Mucosa of rectum (tissue), 2 donors: Measurements from ENCODE around the gene DNAH17.

Experiments
- H3K27ac ChIP-seq, 2 donors: one replicate each; pipeline ENCODE4 v1.7.0; 2013; ENCODE audit warnings: inconsistent platforms in 2 of 2, low read depth in 2 of 2, low read length in 2 of 2
- H3K27me3 ChIP-seq, 2 donors: one replicate each; pipeline ENCODE4 v1.7.0; 2013; ENCODE audit warnings: low read length in 2 of 2; ENCODE audit not compliant: control insufficient read depth in 2 of 2, insufficient read depth in 2 of 2
- H3K36me3 ChIP-seq, 2 donors: one replicate each; pipeline ENCODE4 v1.7.0; 2013; ENCODE audit warnings: low read length in 2 of 2; ENCODE audit not compliant: control insufficient read depth in 2 of 2, insufficient read depth in 2 of 2
- H3K4me1 ChIP-seq, 2 donors: one replicate each; pipeline ENCODE4 v1.7.0; 2013; ENCODE audit warnings: low read length in 2 of 2, mild to moderate bottlenecking in 1 of 2; ENCODE audit not compliant: control insufficient read depth in 2 of 2, insufficient read depth in 2 of 2
- H3K4me3 ChIP-seq, 2 donors: one replicate each; pipeline ENCODE4 v1.7.0; 2013; ENCODE audit warnings: low read length in 2 of 2
- H3K9ac ChIP-seq, 2 donors: one replicate each; pipeline ENCODE4 v1.7.0; 2013; ENCODE audit warnings: low read length in 2 of 2, low read depth in 1 of 2, mild to moderate bottlenecking in 1 of 2
- H3K9me3 ChIP-seq, 2 donors: one replicate each; pipeline ENCODE4 v1.7.0; 2013; ENCODE audit warnings: low read length in 2 of 2; ENCODE audit not compliant: control insufficient read depth in 2 of 2
- donor health status: healthy.
- donor health status: Normal muscosa, but diverticular disease.

DNAH17 gene

DNA sequence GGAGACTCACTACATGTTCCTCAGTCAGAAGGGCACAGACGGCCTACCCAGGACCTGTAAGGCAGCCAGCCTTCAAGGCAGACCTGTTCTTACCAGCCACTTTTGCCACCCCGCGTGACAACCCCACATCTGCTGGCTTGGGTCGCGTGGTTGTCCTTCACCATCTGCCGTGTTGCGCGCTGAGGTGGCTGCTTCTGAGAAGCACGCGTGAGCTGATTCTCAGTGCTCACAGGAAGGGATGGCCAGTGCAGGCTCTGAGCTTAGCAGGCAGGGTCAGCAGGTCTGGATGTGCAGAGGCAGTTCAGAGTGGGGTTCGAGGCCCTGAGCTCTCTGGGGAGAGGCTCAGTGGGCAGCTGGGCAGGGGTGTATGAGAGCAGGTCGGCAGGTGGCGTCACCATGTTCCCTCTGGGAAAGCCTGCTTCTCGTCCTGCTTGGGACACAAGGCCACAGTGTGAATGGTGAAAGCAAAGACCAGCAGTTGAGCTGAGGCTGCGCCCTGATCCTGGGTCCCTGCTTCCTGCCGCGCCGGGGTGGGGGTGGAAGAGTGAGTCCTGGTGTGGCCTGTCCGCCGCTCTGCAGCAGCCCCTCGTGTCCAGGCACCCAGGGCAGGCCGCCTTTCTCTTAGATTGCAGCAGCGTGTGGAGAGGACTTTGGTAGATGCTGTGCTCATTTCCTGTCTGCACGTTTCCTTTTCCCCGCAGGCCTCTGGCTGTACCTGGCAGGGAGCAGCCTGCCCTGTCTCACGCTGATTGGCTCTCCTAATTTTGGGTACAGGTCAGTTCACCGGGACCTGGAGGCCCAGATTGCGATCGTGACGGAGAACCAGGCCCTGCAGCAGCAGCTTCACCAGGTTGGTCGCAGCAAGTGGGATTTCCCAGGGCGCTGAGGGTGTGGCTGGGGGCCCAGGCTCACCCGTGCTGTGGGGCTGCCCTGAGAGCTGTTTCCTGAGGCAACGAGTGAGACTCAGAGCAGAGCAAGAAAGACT, 162.7 kb downstream of the DNAH17 start:
- H3K27me3 ChIP-seq: no peaks in the 10 kb centered on the region
- H3K9me3 ChIP-seq: no peaks in the 10 kb centered on the region
- peaks cover 47 to 58% of the 10 kb centered on the region in 2 donors for H3K4me1 ChIP-seq
- H3K4me3 ChIP-seq: no peak overlapping the region
- H3K27ac ChIP-seq: peak overlapping the region in 1 of 2 donors; percentile 32
- no peak overlapping the region for H3K9ac ChIP-seq
- peaks cover 3 to 21% of the 10 kb centered on the region in 2 donors for H3K36me3 ChIP-seq

DNA sequence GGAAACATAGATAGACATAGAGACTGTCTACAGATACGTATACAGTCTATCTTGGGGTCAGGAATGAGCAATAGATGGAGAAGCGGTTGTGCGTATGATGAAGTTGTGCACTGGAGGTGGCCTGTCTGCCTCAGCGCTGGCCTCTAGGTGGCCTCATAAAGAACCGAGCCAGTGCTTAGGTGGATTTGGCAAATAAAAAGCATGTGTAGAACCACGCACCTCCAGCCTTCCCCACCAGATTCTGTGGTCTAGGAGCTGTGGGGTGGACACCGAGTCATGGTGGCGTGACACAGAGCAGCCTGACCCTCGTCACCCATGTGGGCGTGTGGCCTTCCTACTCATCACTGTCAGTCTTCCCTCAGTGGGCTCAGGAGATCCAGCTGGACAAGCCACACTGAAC, 164.8 kb downstream of the DNAH17 start:
- no peaks in the 10 kb centered on the region for H3K27me3 ChIP-seq
- no peaks in the 10 kb centered on the region for H3K9me3 ChIP-seq
- H3K4me3 ChIP-seq: no peak overlapping the region
- H3K4me1 ChIP-seq: peaks cover 64 to 75% of the 10 kb centered on the region in 2 donors
- peak overlapping the region in 1 of 2 donors; percentile 80 for H3K27ac ChIP-seq
- H3K9ac ChIP-seq: no peak overlapping the region
- H3K36me3 ChIP-seq: peaks cover 0 to 17% of the 10 kb centered on the region in 2 donors

DNA sequence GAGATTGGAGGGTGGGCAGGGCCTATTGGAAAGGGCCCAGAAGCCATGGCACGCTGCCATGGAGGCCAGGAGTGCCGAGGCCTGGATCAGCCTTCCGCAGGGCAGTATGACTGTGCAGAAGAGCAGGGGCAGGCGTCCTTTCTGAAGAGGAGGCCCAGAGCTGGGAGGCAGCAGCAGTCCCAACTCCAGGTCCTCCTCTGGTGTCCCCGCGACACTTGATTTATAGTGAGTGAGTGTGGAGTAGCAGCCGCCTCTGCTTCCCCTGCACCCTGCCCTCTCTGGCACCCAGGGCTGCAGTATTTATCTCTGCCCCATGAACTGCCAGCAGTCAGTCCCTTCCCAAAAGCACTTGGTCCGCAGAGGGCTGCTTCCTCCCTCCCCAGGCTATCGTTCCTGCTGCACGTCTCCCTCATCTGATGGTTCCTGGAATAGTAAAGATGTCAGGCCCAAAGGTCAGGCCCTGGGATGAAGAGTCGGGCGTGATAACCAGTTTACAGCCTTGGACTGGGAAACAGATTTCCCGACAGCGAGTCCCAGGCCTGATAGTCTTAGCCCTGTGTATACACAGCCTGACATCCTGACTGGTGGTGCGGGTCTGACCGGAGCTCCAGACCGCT, 165.8 kb downstream of the DNAH17 start:
- Histone ChIP-seq H3K4me1 (peaks cover 59 to 71% of the 10 kb centered on the region in 2 donors), H3K9me3 (no peaks in the 10 kb centered on the region), H3K9ac (peak overlapping the region; percentile 9 to 38)

DNA sequence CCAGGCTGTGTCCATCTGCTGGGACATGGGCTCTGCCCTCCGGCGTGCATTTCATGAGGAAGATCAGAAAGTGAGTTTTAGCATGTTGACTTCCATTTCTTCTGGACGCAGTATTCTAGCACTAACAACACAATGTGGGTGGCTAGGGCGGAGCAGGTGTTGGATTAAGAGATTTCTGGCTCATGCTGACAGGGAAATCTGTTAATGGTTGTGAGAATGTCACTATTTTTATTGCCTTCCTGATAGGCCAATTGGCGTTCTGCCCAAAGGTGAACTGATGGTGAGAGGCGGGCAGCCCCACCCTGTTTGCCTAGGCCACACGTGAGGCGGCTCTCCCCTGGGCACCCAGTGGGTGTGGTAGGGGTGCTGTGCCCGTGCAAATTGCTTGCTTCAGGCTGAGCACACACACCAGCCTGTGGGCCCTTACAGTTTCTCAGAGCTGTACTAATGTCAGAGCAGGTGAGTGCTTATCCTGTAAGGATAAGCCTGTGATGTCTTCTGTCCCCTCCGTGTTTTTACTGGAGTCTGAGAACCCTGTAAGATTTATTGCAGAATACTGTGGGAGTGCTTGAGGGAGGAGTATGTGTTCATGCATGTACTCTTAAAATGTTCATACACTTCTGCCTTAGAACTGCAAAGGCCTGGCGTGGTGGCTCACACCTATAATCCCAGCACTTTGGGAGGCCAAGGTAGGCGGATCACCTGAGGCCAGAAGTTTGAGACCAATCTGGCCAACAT, 167.8 kb downstream of the DNAH17 start:
- peaks cover 6 to 27% of the 10 kb centered on the region in 2 donors for H3K36me3 ChIP-seq
- peaks cover 53 to 59% of the 10 kb centered on the region in 2 donors for H3K4me1 ChIP-seq

More for the DNA sequence above, 165.8 kb downstream of the DNAH17 start:
- H3K27ac ChIP-seq: peak overlapping the region; percentile 59 to 80
- no peaks in the 10 kb centered on the region for H3K27me3 ChIP-seq
- peaks cover 0 to 22% of the 10 kb centered on the region in 2 donors for H3K36me3 ChIP-seq
- H3K4me3 ChIP-seq: no peak overlapping the region

DNA sequence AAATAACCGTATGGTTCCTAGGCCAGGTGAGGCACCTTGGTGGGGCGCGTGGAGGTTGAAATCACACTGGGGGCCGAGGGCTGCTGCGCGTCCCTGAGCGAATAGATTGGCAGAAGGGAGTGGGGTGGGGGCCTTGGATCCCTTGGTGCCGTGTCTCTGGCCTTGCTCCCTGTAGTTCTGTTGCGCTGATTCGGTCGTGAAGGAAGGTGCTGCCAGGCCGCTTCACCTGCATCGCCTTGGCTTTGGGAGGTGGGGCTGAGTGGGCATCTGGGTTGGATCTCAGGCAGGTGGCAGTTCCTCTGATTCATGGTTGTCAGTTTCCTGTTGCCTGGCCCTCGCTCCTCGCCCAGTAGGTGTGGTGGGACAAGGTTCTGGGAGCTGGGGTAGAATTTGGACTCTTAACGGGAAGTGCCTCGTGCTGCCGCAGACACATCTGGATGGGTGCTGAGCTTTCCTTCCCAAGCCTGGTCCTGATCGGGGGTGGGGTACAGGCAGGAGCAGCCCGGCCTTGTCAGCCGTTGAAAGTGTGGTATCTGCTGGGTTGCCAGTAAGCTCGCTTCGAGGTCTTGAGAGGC, 168.6 kb downstream of the DNAH17 start:
- Histone ChIP-seq H3K27ac (peak overlapping the region; percentile 92 to 95), H3K36me3 (peaks cover 10 to 34% of the 10 kb centered on the region in 2 donors), H3K4me1 (peaks cover 53 to 54% of the 10 kb centered on the region in 2 donors), H3K4me3 (peak overlapping the region; percentile 49 to 51), H3K27me3 (no peaks in the 10 kb centered on the region), H3K9me3 (no peaks in the 10 kb centered on the region), H3K9ac (peak overlapping the region; percentile 27 to 62)

More for the DNA sequence above, 167.8 kb downstream of the DNAH17 start:
- Histone ChIP-seq H3K27ac (peak overlapping the region; percentile 92 to 95), H3K27me3 (no peaks in the 10 kb centered on the region), H3K9ac (peak overlapping the region; percentile 54 to 62), H3K4me3 (peak overlapping the region; percentile 49 to 51), H3K9me3 (no peaks in the 10 kb centered on the region)

DNA sequence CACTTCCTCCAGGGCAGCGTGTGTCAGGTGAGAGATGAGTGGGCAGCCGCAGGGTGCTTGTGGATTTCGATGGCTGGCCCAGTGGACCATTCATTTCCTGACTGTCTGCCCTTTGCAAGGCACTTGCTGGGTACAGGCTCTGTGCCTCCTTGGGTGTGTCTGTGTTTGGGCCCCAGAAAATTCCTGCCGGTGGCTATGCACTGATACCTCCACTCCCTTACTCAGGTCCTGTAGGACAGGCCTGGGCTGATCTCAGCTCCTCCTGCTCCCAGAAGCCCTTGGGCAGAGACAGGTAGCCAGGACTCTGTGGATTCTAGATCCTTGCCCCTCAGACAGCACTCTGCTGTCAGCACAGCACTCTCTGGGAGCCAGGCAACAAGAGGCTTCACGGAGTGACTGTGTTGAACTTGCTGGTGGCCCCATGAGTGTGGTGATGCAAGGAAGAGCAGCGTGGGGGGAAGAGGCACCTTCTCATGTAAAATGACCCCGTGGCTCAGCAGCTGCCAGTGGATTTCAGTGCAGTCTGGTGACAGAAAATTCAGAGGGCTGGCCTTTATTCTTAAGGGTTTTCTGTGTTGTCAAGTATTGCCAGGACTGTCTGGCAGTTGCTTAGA, 169.7 kb downstream of the DNAH17 start:
- Histone ChIP-seq H3K9ac (no peak overlapping the region), H3K36me3 (peaks cover 18 to 38% of the 10 kb centered on the region in 2 donors), H3K4me1 (peaks cover 48 to 54% of the 10 kb centered on the region in 2 donors), H3K27ac (peak overlapping the region in 1 of 2 donors; percentile 95), H3K27me3 (no peaks in the 10 kb centered on the region), H3K9me3 (no peaks in the 10 kb centered on the region), H3K4me3 (no peak overlapping the region)

DNA sequence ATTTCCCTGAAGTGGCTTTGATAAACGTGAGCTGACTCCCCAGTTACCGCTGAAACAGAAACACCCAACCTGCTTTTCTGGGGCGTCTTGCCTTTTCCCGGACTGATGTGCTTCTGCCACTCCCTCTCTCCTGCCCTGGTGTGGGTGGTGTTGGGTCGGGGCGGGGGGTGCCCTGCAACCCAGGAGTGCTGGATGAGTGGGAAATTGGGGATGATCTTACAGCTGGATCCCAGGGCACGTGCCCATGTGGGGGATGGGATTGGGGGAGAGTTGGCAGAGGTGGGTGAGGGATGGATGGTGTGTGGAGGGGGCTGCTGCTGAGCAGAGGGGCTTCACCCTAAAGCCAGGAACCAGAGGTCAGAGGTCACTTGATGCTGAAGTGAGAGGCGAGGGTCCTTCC, 170.3 kb downstream of the DNAH17 start:
- Histone ChIP-seq H3K4me3 (no peak overlapping the region), H3K9ac (no peak overlapping the region), H3K36me3 (peaks cover 21 to 41% of the 10 kb centered on the region in 2 donors), H3K4me1 (peaks cover 44 to 48% of the 10 kb centered on the region in 2 donors), H3K27me3 (no peaks in the 10 kb centered on the region), H3K27ac (no peak overlapping the region), H3K9me3 (no peaks in the 10 kb centered on the region)

DNA sequence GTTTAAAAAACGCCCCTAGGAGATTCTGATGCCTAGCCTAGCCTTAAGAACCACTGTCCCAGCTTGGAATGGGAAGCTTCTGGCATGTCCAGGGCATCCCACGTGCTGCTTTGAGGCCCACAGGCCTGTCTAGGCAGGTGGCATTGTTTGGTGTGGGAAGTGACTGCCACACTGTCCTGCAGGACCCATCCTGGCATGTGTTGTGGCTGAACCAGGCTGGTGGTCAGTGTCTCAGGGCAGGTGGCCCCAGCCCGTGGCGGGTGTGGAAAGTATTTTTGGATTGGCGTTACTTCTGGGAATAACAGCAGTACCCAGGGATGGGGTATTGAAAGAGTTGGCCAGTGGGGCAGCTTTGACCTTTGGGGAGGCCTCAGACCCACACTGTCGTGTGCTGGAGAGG, 170.8 kb downstream of the DNAH17 start:
- Histone ChIP-seq H3K9me3 (no peaks in the 10 kb centered on the region), H3K27me3 (no peaks in the 10 kb centered on the region), H3K9ac (no peak overlapping the region), H3K36me3 (peaks cover 24 to 45% of the 10 kb centered on the region in 2 donors), H3K4me1 (peaks cover 39 to 43% of the 10 kb centered on the region in 2 donors), H3K27ac (no peak overlapping the region), H3K4me3 (no peak overlapping the region)

DNA sequence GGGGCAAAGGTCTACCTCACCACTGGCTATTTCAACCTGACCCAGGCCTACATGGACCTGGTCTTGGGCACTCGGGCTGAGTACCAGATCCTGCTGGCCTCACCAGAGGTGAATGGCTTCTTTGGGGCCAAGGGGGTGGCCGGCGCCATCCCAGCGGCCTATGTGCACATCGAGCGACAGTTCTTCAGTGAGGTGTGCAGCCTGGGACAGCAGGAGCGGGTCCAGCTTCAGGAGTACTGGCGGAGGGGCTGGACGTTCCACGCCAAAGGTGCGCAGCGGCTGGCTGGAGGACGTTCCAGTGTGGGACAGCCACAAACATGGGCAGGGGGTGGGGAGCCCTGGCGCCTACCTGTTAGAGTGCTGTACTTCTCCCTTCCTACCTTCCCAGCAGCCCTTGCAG, 173.4 kb downstream of the DNAH17 start:
- no peak overlapping the region for H3K4me3 ChIP-seq
- H3K9ac ChIP-seq: no peak overlapping the region
- H3K9me3 ChIP-seq: no peaks in the 10 kb centered on the region
- H3K36me3 ChIP-seq: peaks cover 47 to 68% of the 10 kb centered on the region in 2 donors
- H3K27ac ChIP-seq: no peak overlapping the region
- no peaks in the 10 kb centered on the region for H3K27me3 ChIP-seq
- H3K4me1 ChIP-seq: peaks cover 18 to 20% of the 10 kb centered on the region in 2 donors
